MM.1S (cell line): Measurements from ENCODE around the gene TMEM44.

ENCODE experiments used
- CTCF ChIP-seq: fragments of 300-600 bp; sonication (generic); IDR thresholded peaks from 2 replicates; pipeline ENCODE4 v1.5.1; 2016; ENCODE audit warnings: antibody characterized with exemption, low read length, mixed read lengths
- EZH2 ChIP-seq: fragments of 300-600 bp; sonication (generic); optimal IDR thresholded peaks from 2 replicates; pipeline ENCODE3; 2017; ENCODE audit warnings: low read depth, mild to moderate bottlenecking, antibody characterized with exemption, low read length, mixed read lengths

GRCh38 chr3:194588236-194588635 lies 45.0 kb downstream of the TMEM44 start:
- no peak for TF ChIP-seq EZH2
- TF ChIP-seq CTCF, result no peak
